ENCODE results near the gene MNAT1. TPM values are rescaled to one million over a fixed set of nuclear protein-coding genes. Genes with fewer than 3 reads are reported as not detected.

MNAT1 gene
- total RNA-seq, 1 donor from 2014 or later = 42.4 TPM

GRCh38 chr14:60999536-60999935, 265.0 kb downstream of the MNAT1 start:
- H3K9me3 Mint-ChIP-seq (ENCODE audit: low read depth) = no peaks in the 10 kb centered on the region
- TF ChIP-seq CTCF (IDR thresholded peaks at IDR 0.05) = no peak
- peaks cover 24% of the 10 kb centered on the region for H3K36me3 Mint-ChIP-seq (ENCODE audit: low read depth)
- no peak overlapping the region for H3K4me3 Mint-ChIP-seq (ENCODE audit: unreplicated experiment)
- DNase-seq (ENCODE audit: low spot score) = no peak
- H3K4me1 Mint-ChIP-seq (ENCODE audit: low read depth) = peaks cover 8% of the 10 kb centered on the region
- H3K27me3 Mint-ChIP-seq (ENCODE audit: low read depth) = no peaks in the 10 kb centered on the region
- H3K27ac Mint-ChIP-seq (ENCODE audit: unreplicated experiment) = no peak overlapping the region

GRCh38 chr14:61003571-61003970, 269.0 kb downstream of the MNAT1 start:
- no peak for TF ChIP-seq CTCF (IDR thresholded peaks at IDR 0.05)
- no peak overlapping the region for H3K27ac Mint-ChIP-seq (ENCODE audit: unreplicated experiment)
- DNase-seq (ENCODE audit: low spot score) = no peak
- H3K4me3 Mint-ChIP-seq (ENCODE audit: unreplicated experiment) = no peak overlapping the region
- peaks cover 5% of the 10 kb centered on the region for H3K4me1 Mint-ChIP-seq (ENCODE audit: low read depth)
- no peaks in the 10 kb centered on the region for H3K27me3 Mint-ChIP-seq (ENCODE audit: low read depth)
- H3K9me3 Mint-ChIP-seq (ENCODE audit: low read depth) = no peaks in the 10 kb centered on the region
- H3K36me3 Mint-ChIP-seq (ENCODE audit: low read depth) = peaks cover 11% of the 10 kb centered on the region

- Mint-ChIP-seq H3K36me3 (ENCODE audit: low read depth) (no peaks in the 10 kb centered on the region), H3K9me3 (ENCODE audit: low read depth) (peaks cover 6% of the 10 kb centered on the region), H3K27me3 (ENCODE audit: low read depth) (no peaks in the 10 kb centered on the region), H3K27ac (ENCODE audit: unreplicated experiment) (no peak overlapping the region), H3K4me3 (ENCODE audit: unreplicated experiment) (no peak overlapping the region), H3K4me1 (ENCODE audit: low read depth) (peaks cover 4% of the 10 kb centered on the region)
- DNase-seq (ENCODE audit: low spot score) = no peak
- TF ChIP-seq CTCF (IDR thresholded peaks at IDR 0.05) = no peak
Observed at GRCh38 chr14:61019537-61019936, 285.0 kb downstream of the MNAT1 start.

Other genes with a start within 250 kb of the MNAT1 start
- 0.36 to 0.60 TPM (median 0.44 TPM) in 3 replicates for gene C14orf39, start 248.7 kb upstream of the MNAT1 start, total RNA-seq
- gene SIX6, start 225.6 kb upstream of the MNAT1 start, total RNA-seq = not detected in 3 replicates
- gene SIX1, start 85.3 kb upstream of the MNAT1 start, total RNA-seq = 92.0 to 204 TPM (median 94.6 TPM) in 3 replicates
- gene SIX4, start 10.4 kb upstream of the MNAT1 start, total RNA-seq = 26.0 to 44.9 TPM (median 26.2 TPM) in 3 replicates
- 12.6 to 18.0 TPM (median 13.2 TPM) in 3 replicates for gene TRMT5, start 246.3 kb downstream of the MNAT1 start, total RNA-seq
- 24.7 to 45.7 TPM (median 26.0 TPM) in 3 replicates for gene SLC38A6, start 246.5 kb downstream of the MNAT1 start, total RNA-seq